Mesodermal cell (in vitro differentiated cells): Measurements from ENCODE around the gene NDUFA13.
A peak's percentile ranks its signal among the peaks of the same experiment; 100 is the strongest.

Experiments used
- H3K27ac ChIP-seq: 2 replicates; pipeline ENCODE4 v1.7.0; 2013; ENCODE audit warnings: mild to moderate bottlenecking, low read depth, low read length, moderate library complexity; ENCODE audit not compliant: severe bottlenecking
- H3K36me3 ChIP-seq: 2 replicates; pipeline ENCODE4 v1.7.1; 2013; ENCODE audit warnings: mild to moderate bottlenecking, low read length, moderate library complexity; ENCODE audit not compliant: control insufficient read depth, insufficient read depth
- H3K4me1 ChIP-seq: one replicate; pipeline ENCODE4 v1.7.1; 2013; ENCODE audit warnings: mild to moderate bottlenecking, low read length; ENCODE audit not compliant: insufficient read depth, control insufficient read depth, poor library complexity, severe bottlenecking
- H3K4me3 ChIP-seq: 2 replicates; pipeline ENCODE4 v1.7.0; 2013; ENCODE audit warnings: low read length, control low read depth, mild to moderate bottlenecking; ENCODE audit not compliant: insufficient read depth, poor library complexity, severe bottlenecking; ENCODE audit errors: extremely low read depth
- H3K9me3 ChIP-seq: 2 replicates; pipeline ENCODE4 v1.7.1; 2013; ENCODE audit warnings: mild to moderate bottlenecking, low read length, moderate library complexity; ENCODE audit not compliant: control insufficient read depth
- WGBS, 2 experiments: methylation state at CpG; one replicate each; pipeline ENCODE4 v1.1.5; 2013; ENCODE audit warnings: missing lambda C conversion rate in 2 of 2; ENCODE audit not compliant: insufficient coverage in 2 of 2; 5-methylcytosine and 5-hydroxymethylcytosine counted together

The NDUFA13 gene

GRCh38 chr19:19537075-19538048, 21.3 kb downstream of the NDUFA13 start:
- Histone ChIP-seq H3K27ac (no peak overlapping the region), H3K9me3 (no peaks in the 10 kb centered on the region), H3K4me3 (no peak overlapping the region), H3K4me1 (peaks cover 7% of the 10 kb centered on the region), H3K36me3 (peaks cover 9% of the 10 kb centered on the region)
- WGBS, 2 experiments, result 80 to 82% methylated on average over 57 to 59 of the region's 59 CpGs

GRCh38 chr19:19538061-19538784, 22.2 kb downstream of the NDUFA13 start, which contains the start of gene CILP2:
TSS of gene CILP2 (plus strand) at chr19:19538265. CDS start at chr19:19538350, 85 bp downstream.
- Histone ChIP-seq H3K36me3 (peaks cover 4% of the 10 kb centered on the region), H3K4me3 (peak within 1 kb of the TSS; percentile 31), H3K4me1 (peaks cover 7% of the 10 kb centered on the region), H3K9me3 (no peaks in the 10 kb centered on the region), H3K27ac (no peak within 1 kb of the TSS)
- WGBS, 2 experiments, result 5 to 6% methylated on average over 48 to 49 of the region's 56 CpGs

GRCh38 chr19:19538785-19539166, 22.8 kb downstream of the NDUFA13 start:
- WGBS, 2 experiments, result 47 to 51% methylated on average over 6 of the region's 7 CpGs
- Histone ChIP-seq H3K27ac (no peak overlapping the region), H3K4me1 (peaks cover 7% of the 10 kb centered on the region), H3K36me3 (peaks cover 4% of the 10 kb centered on the region), H3K9me3 (no peaks in the 10 kb centered on the region), H3K4me3 (no peak overlapping the region)

- WGBS, 2 experiments, result 78 to 80% methylated on average over 7 to 14 of the region's 19 CpGs
Observed at GRCh38 chr19:19539698-19540063, 23.7 kb downstream of the NDUFA13 start.

GRCh38 chr19:19540064-19540714, 24.2 kb downstream of the NDUFA13 start:
- WGBS, 2 experiments, result 79 to 84% methylated on average over 40 to 61 of the region's 74 CpGs
- Histone ChIP-seq H3K4me1 (peaks cover 4% of the 10 kb centered on the region), H3K9me3 (no peaks in the 10 kb centered on the region), H3K4me3 (no peak overlapping the region), H3K27ac (no peak overlapping the region), H3K36me3 (peaks cover 3% of the 10 kb centered on the region)

More at GRCh38 chr19:19539698-19540063, 23.7 kb downstream of the NDUFA13 start:
- Histone ChIP-seq H3K27ac (no peak overlapping the region), H3K9me3 (no peaks in the 10 kb centered on the region), H3K36me3 (peaks cover 4% of the 10 kb centered on the region), H3K4me3 (no peak overlapping the region), H3K4me1 (peaks cover 4% of the 10 kb centered on the region)

GRCh38 chr19:19540715-19541515, 24.9 kb downstream of the NDUFA13 start:
- WGBS, 2 experiments, result 76 to 78% methylated on average over 30 to 40 of the region's 45 CpGs
- Histone ChIP-seq H3K4me1 (peaks cover 4% of the 10 kb centered on the region), H3K4me3 (no peak overlapping the region), H3K27ac (no peak overlapping the region), H3K36me3 (no peaks in the 10 kb centered on the region), H3K9me3 (no peaks in the 10 kb centered on the region)

GRCh38 chr19:19541616-19542015, 25.6 kb downstream of the NDUFA13 start:
- H3K4me3 ChIP-seq, result no peak overlapping the region
- H3K9me3 ChIP-seq, result no peaks in the 10 kb centered on the region
- H3K36me3 ChIP-seq, result no peaks in the 10 kb centered on the region
- 97% methylated on average over 13 to 16 of the region's 16 CpGs for WGBS, 2 experiments
- no peak overlapping the region for H3K27ac ChIP-seq
- peaks cover 4% of the 10 kb centered on the region for H3K4me1 ChIP-seq

GRCh38 chr19:19542507-19542906, 26.5 kb downstream of the NDUFA13 start:
- Histone ChIP-seq H3K36me3 (no peaks in the 10 kb centered on the region), H3K27ac (no peak overlapping the region), H3K4me1 (peaks cover 4% of the 10 kb centered on the region), H3K4me3 (no peak overlapping the region), H3K9me3 (no peaks in the 10 kb centered on the region)
- 95 to 98% methylated on average over 9 to 12 of the region's 12 CpGs for WGBS, 2 experiments

- no peak overlapping the region for H3K27ac ChIP-seq
- peaks cover 4% of the 10 kb centered on the region for H3K4me1 ChIP-seq
- 94 to 99% methylated on average over 13 of the region's 13 CpGs for WGBS, 2 experiments
- H3K4me3 ChIP-seq, result no peak overlapping the region
- H3K36me3 ChIP-seq, result no peaks in the 10 kb centered on the region
- H3K9me3 ChIP-seq, result no peaks in the 10 kb centered on the region
Observed at GRCh38 chr19:19543101-19543500, 27.1 kb downstream of the NDUFA13 start.

- H3K36me3 ChIP-seq, result no peaks in the 10 kb centered on the region
- 95 to 96% methylated on average over 13 of the region's 19 CpGs for WGBS, 2 experiments
- H3K9me3 ChIP-seq, result no peaks in the 10 kb centered on the region
Observed at GRCh38 chr19:19543640-19544039, 27.6 kb downstream of the NDUFA13 start.

More at GRCh38 chr19:19543640-19544039, 27.6 kb downstream of the NDUFA13 start:
- no peaks in the 10 kb centered on the region for H3K4me1 ChIP-seq
- no peak overlapping the region for H3K27ac ChIP-seq
- no peak overlapping the region for H3K4me3 ChIP-seq
